SU-DHL-6 (cell line): ENCODE results near the gene ABCA13.

ENCODE experiments used
- H2AFZ ChIP-seq: fragments of 200-600 bp; sonication (generic); 2 replicates; pipeline ENCODE4 v1.6.1; 2014; ENCODE audit warnings: low read depth, mild to moderate bottlenecking, moderate library complexity, mixed read lengths, antibody characterized with exemption, low read length; ENCODE audit not compliant: severe bottlenecking
- H3F3A ChIP-seq: fragments of 200-600 bp; shearing (Covaris generic); 2 replicates; pipeline ENCODE4 v1.6.0; 2016; ENCODE audit warnings: antibody characterized with exemption, mild to moderate bottlenecking; ENCODE audit not compliant: insufficient read depth
- H3K27ac ChIP-seq: fragments of 200-600 bp; sonication (generic); 2 replicates; pipeline ENCODE4 v1.5.1; 2016; ENCODE audit warnings: low read depth, mild to moderate bottlenecking, low read length, moderate library complexity, mixed read lengths
- H3K27me3 ChIP-seq: fragments of 200-600 bp; sonication (generic), shearing (Covaris generic); 2 replicates; pipeline ENCODE4 v1.6.0; 2014; ENCODE audit warnings: mild to moderate bottlenecking, low read length
- H3K36me3 ChIP-seq: fragments of 200-600 bp; sonication (generic); 2 replicates; pipeline ENCODE4 v1.6.1; 2014; ENCODE audit warnings: mild to moderate bottlenecking, low read length, mixed read lengths
- H3K4me2 ChIP-seq: fragments of 300-600, 200-600 bp; shearing (Covaris generic), sonication (generic); 2 replicates; pipeline ENCODE4 v1.6.0; 2014; ENCODE audit warnings: low read length, low read depth, mild to moderate bottlenecking; ENCODE audit not compliant: poor library complexity, severe bottlenecking
- H3K4me3 ChIP-seq: fragments of 200-600 bp; sonication (generic); 2 replicates; pipeline ENCODE4 v1.5.1; 2014; ENCODE audit warnings: antibody characterized with exemption, low read length, mild to moderate bottlenecking, mixed read lengths; ENCODE audit not compliant: insufficient read depth, poor library complexity, severe bottlenecking
- H3K79me2 ChIP-seq: fragments of 200-600 bp; sonication (generic); 2 replicates; pipeline ENCODE4 v1.6.1; 2014; ENCODE audit warnings: mild to moderate bottlenecking, low read length, moderate library complexity; ENCODE audit not compliant: insufficient read depth
- H3K9ac ChIP-seq: fragments of 200-600 bp; sonication (generic); 2 replicates; pipeline ENCODE4 v1.7.0; 2014; ENCODE audit warnings: mild to moderate bottlenecking, low read length
- H3K9me2 ChIP-seq: fragments of 200-600 bp; sonication (generic); replicated peaks from 2 replicates; pipeline ENCODE4 v1.6.1; 2014; ENCODE audit warnings: low read length; ENCODE audit not compliant: insufficient read depth
- H3K9me3 ChIP-seq: fragments of 200-600 bp; sonication (generic); 2 replicates; pipeline ENCODE4 v1.6.1; 2014; ENCODE audit warnings: low read length, mixed read lengths; ENCODE audit not compliant: insufficient read depth
- H4K20me1 ChIP-seq: fragments of 200-600 bp; sonication (generic); 2 replicates; pipeline ENCODE4 v1.6.1; 2014; ENCODE audit warnings: low read depth, mild to moderate bottlenecking, antibody characterized with exemption, low read length, moderate library complexity, mixed read lengths
- EZH2phosphoT487 ChIP-seq: fragments of 200-600 bp; sonication (generic), shearing (Covaris generic); conservative IDR thresholded peaks from 2 replicates; pipeline ENCODE4 v1.6.1; 2018; ENCODE audit warnings: mild to moderate bottlenecking, antibody characterized with exemption, low read length, moderate library complexity, mixed read lengths
- TF ChIP-seq, protein P1 (sequence below): fragments of 200-600 bp; sonication (generic); IDR thresholded peaks from one replicate; pipeline ENCODE4 v1.5.1; 2017; ENCODE audit warnings: antibody characterized with exemption, mild to moderate bottlenecking, low read length, moderate library complexity; ENCODE audit not compliant: insufficient read depth, poor library complexity, severe bottlenecking

ABCA13 gene

DNA sequence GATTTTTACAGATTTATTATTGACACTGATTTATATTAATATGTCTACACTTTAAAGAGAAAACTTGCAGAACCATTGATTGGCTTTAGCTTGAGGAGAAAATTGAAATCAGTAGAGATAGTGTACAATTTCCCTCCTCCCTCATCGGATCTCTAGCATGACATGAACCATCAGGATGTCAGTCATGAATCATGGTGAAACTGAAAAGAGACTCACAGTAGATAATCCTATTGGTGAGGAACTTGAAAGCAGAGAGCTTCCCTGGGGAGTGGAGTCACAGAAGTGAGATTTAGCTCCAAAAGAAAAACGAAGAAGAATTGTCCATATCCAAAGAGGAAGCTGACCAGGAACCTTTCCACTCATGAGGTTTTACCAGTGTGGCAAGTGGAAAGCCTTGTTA lies 346.8 kb downstream of the ABCA13 start:
- H3K4me2 ChIP-seq, result no peak overlapping the region
- H3F3A ChIP-seq, result no peaks in the 10 kb centered on the region
- H3K4me3 ChIP-seq, result no peak overlapping the region
- no peaks in the 10 kb centered on the region for H3K79me2 ChIP-seq
- H3K36me3 ChIP-seq, result no peaks in the 10 kb centered on the region
- no peaks in the 10 kb centered on the region for H4K20me1 ChIP-seq
- H3K27me3 ChIP-seq, result no peaks in the 10 kb centered on the region
- no peaks in the 10 kb centered on the region for H3K9me3 ChIP-seq
- H3K9me2 ChIP-seq, result no peaks in the 10 kb centered on the region
- H3K27ac ChIP-seq, result no peak overlapping the region
- TF ChIP-seq, protein P1, sequence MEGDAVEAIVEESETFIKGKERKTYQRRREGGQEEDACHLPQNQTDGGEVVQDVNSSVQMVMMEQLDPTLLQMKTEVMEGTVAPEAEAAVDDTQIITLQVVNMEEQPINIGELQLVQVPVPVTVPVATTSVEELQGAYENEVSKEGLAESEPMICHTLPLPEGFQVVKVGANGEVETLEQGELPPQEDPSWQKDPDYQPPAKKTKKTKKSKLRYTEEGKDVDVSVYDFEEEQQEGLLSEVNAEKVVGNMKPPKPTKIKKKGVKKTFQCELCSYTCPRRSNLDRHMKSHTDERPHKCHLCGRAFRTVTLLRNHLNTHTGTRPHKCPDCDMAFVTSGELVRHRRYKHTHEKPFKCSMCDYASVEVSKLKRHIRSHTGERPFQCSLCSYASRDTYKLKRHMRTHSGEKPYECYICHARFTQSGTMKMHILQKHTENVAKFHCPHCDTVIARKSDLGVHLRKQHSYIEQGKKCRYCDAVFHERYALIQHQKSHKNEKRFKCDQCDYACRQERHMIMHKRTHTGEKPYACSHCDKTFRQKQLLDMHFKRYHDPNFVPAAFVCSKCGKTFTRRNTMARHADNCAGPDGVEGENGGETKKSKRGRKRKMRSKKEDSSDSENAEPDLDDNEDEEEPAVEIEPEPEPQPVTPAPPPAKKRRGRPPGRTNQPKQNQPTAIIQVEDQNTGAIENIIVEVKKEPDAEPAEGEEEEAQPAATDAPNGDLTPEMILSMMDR, result no peak
- no peak for TF ChIP-seq EZH2phosphoT487
- no peak overlapping the region for H2AFZ ChIP-seq
- no peak overlapping the region for H3K9ac ChIP-seq

DNA sequence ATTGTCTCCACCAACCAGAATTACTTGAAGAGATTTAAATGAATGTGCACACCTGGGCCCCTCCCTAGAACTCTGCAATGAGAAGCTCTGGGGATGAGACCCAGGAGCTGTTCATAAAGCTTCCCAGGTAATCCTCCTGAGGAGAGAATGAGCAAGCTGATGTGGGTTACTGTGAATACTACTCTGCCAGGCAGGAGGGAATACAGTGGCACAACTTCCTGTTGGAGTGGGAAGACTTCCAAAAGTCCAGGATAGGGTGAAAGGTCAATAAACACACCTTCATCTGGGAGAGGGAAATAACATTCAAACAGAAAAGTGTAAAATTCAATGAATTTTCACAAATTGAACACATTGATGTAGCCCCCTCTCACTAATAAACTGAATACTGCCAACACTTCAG lies 351.4 kb downstream of the ABCA13 start:
- H3K4me2 ChIP-seq, result no peak overlapping the region
- no peaks in the 10 kb centered on the region for H3F3A ChIP-seq
- H3K36me3 ChIP-seq, result no peaks in the 10 kb centered on the region
- H3K27ac ChIP-seq, result no peak overlapping the region
- H2AFZ ChIP-seq, result no peak overlapping the region
- no peaks in the 10 kb centered on the region for H3K27me3 ChIP-seq
- no peak for TF ChIP-seq EZH2phosphoT487
- TF ChIP-seq, protein P1, result no peak
- no peak overlapping the region for H3K4me3 ChIP-seq
- no peaks in the 10 kb centered on the region for H3K9me2 ChIP-seq
- no peaks in the 10 kb centered on the region for H3K9me3 ChIP-seq
- no peaks in the 10 kb centered on the region for H4K20me1 ChIP-seq
- no peak overlapping the region for H3K9ac ChIP-seq
- H3K79me2 ChIP-seq, result no peaks in the 10 kb centered on the region

DNA sequence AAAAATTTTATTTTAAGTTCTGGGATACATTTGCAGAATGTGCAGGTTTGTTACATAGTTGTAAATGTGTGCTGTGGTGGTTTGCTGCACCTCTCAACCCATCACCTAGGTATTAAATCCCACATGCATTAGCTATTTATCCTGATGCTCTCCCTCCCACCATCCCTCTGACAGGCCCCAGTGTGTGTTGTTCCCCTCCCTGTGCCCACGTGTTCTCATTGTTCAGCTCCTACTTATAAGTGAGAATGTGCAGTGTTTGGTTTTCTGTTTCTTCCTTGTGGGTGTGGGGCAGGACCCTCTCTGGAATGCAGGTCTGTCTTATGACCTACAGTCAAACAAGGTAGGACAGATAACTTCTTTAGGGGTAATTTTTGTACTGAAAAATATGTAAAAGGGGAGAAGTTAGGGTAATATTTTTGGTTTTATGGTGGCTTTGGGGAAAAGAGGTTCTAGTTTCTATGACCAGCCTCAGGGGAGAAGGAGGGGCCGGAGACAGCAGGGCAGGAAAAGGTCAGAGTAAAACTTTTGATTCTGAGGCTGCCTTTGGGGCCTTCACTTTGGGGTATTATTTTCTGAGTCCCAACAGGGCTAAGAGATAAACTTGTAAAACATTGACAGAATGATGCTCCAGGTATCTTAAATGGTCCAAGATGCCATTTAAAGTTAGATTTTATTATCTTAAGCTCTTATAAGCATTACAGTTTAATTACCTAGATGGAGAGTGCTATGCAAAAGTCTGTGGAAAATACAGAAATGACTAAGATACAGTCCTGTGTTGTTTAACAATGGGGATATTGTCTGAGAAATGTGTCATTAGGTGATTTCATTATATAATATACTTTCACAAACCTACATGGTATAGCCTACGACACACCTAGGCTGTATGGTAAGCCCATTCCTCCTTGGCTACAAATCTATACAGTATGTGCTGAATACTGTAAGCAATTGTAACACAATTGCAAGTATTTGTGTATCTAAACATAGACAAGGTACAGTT lies 354.8 kb downstream of the ABCA13 start:
- H3F3A ChIP-seq, result no peaks in the 10 kb centered on the region
- H3K4me2 ChIP-seq, result no peak overlapping the region
- no peaks in the 10 kb centered on the region for H4K20me1 ChIP-seq
- H3K79me2 ChIP-seq, result no peaks in the 10 kb centered on the region
- TF ChIP-seq EZH2phosphoT487, result no peak
- TF ChIP-seq, protein P1, result no peak
- no peaks in the 10 kb centered on the region for H3K36me3 ChIP-seq
- H3K27me3 ChIP-seq, result no peaks in the 10 kb centered on the region
- no peak overlapping the region for H2AFZ ChIP-seq
- no peak overlapping the region for H3K4me3 ChIP-seq
- no peaks in the 10 kb centered on the region for H3K9me3 ChIP-seq
- H3K27ac ChIP-seq, result no peak overlapping the region
- H3K9me2 ChIP-seq, result no peaks in the 10 kb centered on the region
- H3K9ac ChIP-seq, result no peak overlapping the region
